GM23248 (cell line): ENCODE data around the gene QPCTL.

ENCODE experiments used
- EZH2 ChIP-seq: fragments of 200-600 bp; sonication (generic); IDR thresholded peaks from 2 replicates; pipeline ENCODE4 v1.6.1; 2018; ENCODE audit warnings: antibody characterized with exemption, mild to moderate bottlenecking; ENCODE audit not compliant: insufficient read depth, poor library complexity, severe bottlenecking
- EZH2phosphoT487 ChIP-seq: fragments of 200-600 bp; sonication (generic); IDR thresholded peaks from 2 replicates; pipeline ENCODE4 v1.6.1; 2018; ENCODE audit warnings: antibody characterized with exemption, moderate library complexity, mild to moderate bottlenecking, low read depth; ENCODE audit not compliant: insufficient read depth

DNA sequence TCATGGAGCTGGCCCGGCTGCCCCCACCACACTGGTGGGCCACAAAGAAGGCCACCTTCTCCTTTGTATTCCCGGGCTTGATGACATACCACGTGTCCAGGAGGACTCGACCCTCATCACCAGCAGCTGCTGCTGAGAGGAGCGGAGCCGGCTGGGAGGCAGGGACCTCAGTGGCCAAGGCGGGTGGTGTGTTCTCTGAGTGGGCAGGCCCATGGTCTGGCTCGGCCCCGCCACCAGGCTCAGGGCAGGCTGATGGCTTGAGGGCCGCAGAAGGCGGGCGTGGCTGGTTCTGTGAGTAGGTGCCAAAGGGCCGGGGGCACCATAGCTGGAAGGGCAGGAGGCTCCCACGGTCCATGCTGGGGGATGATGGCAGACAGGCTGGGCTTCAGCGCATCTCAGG lies 20.7 kb downstream of the QPCTL start:
- TF ChIP-seq EZH2, result no peak
- no peak for TF ChIP-seq EZH2phosphoT487
